Psoas muscle (tissue), 8 donors: ENCODE results near the gene NR2F1-AS1. TPM values are rescaled to one million over a fixed set of nuclear protein-coding genes. Genes with fewer than 3 reads are reported as not detected.
A peak's percentile ranks its signal among the peaks of the same experiment; 100 is the strongest.
"Not testable (repeated sequence)": the region's sequence is repeated elsewhere in the genome, so short reads cannot be mapped to it uniquely, and the experiment has no call there.

Source experiments
- ATAC-seq, 4 donors: fragments of 200-7000 bp; cut with Tn5 transposase; one replicate each; pipeline ENCODE4 v1.9.1; 2020; ENCODE audit warnings: moderate library complexity in 3 of 4, mild to moderate bottlenecking in 2 of 4
- DNase-seq, 2 donors: peaks; one replicate each; pipeline ENCODE4 v3.0.0-alpha.2; 2020
- H3K27ac ChIP-seq: fragments of 200-600 bp; one replicate; pipeline ENCODE4 v1.8.0; 2022
- H3K27me3 ChIP-seq, 3 donors: fragments of 200-600 bp in 1 of 3; one replicate each; pipeline versions ENCODE4 v1.6.1 to v1.8.0; 2013 to 2022; ENCODE audit warnings: low read length in 2 of 3, mild to moderate bottlenecking in 2 of 3, moderate library complexity in 1 of 3; ENCODE audit not compliant: insufficient read depth in 3 of 3
- H3K36me3 ChIP-seq, 2 donors: fragments of 200-600 bp in 1 of 2; one replicate each; pipeline versions ENCODE4 v1.6.1 to v1.8.0; 2013 to 2022; ENCODE audit warnings: low read depth in 1 of 2, mild to moderate bottlenecking in 1 of 2, moderate library complexity in 1 of 2; ENCODE audit not compliant: insufficient read depth in 1 of 2
- H3K4me1 ChIP-seq: fragments of 200-600 bp; one replicate; pipeline ENCODE4 v1.8.0; 2022
- H3K4me3 ChIP-seq: fragments of 200-600 bp; one replicate; pipeline ENCODE4 v1.8.0; 2022; ENCODE audit warnings: mild to moderate bottlenecking
- H3K9me3 ChIP-seq: fragments of 200-600 bp; one replicate; pipeline ENCODE4 v1.8.0; 2022
- CTCF ChIP-seq: fragments of 200-600 bp; IDR thresholded peaks from one replicate; pipeline ENCODE4 v1.8.0; 2022; ENCODE audit warnings: antibody characterized with exemption
- WGBS, 3 donors: extraction: QIAGEN DNeasy Blood & Tissue Kit; methylation state at CpG; one replicate each; pipeline versions ENCODE4 v1.1.6 to v1.1.7; 2013; 5-methylcytosine and 5-hydroxymethylcytosine counted together
- intact Hi-C, 2 donors: fragments of 100-400 bp; cut with DNase I; formaldehyde crosslinking; loops; one replicate each; pipeline versions ENCODE4 v1.11.0 to v1.14.2; 2022
- polyA plus RNA-seq, 3 donors: library from polyadenylated mRNA; stranded (reverse); fragments of 200-250 nt; gene quantifications; one replicate each; pipeline ENCODE4 v1.2.3, GENCODE V29; 2013
- total RNA-seq, 4 donors: library from RNA; stranded (reverse); fragmentation: NEBNext Ultra II Directional in 2 of 4; extraction: Animal tissue kit (Norgen Biotek cat#: 25700) in 2 of 4; gene quantifications; one replicate each; pipeline versions ENCODE4 v1.2.1 to v1.2.4, GENCODE V29; 2021 to 2023
- donor health status: healthy with polysubstance abuse.
- donor health status: DM: no; HTN: no; CAD: no; lungs with moderate emphysema.
- donor health status: Bipolar disorder and iron deficiency.
- donor health status: healthy.
- donor health status: DM: yes; HTN: yes; CAD: no.
- donor health status: DM: no; HTN: no; CAD: no.
- donor health status: DM: no; HTN: no; CAD: no.
- donor health status: DM: yes; HTN: yes; CAD: no.

The NR2F1-AS1 gene
- total and polyA plus RNA-seq, 7 donors: 0.13 to 1.5 (median 0.42) TPM

GRCh38 chr5:93566091-93566490 lies 14.9 kb downstream of the NR2F1-AS1 start:
- Histone ChIP-seq H3K9me3 (no peaks in the 10 kb centered on the region), H3K27ac (no peak overlapping the region), H3K4me3 (no peak overlapping the region), H3K27me3 (peaks cover 0 to 11% (median 4%) of the 10 kb centered on the region in 3 donors), H3K36me3 (no peaks in the 10 kb centered on the region), H3K4me1 (no peaks in the 10 kb centered on the region)
- intact Hi-C loops: no loop called here
- no peak for DNase-seq
- ATAC-seq: no peak
- TF ChIP-seq CTCF: no peak

GRCh38 chr5:93557021-93557604 lies 23.9 kb downstream of the NR2F1-AS1 start:
- Histone ChIP-seq H3K27ac (no peak overlapping the region), H3K36me3 (no peaks in the 10 kb centered on the region), H3K4me3 (no peak overlapping the region), H3K9me3 (no peaks in the 10 kb centered on the region), H3K27me3 (no peaks in the 10 kb centered on the region), H3K4me1 (no peaks in the 10 kb centered on the region)
- DNase-seq (no peak), ATAC-seq (no peak)
- intact Hi-C loops: no loop called here
- WGBS, 3 donors: 93 to 97% (median 97%) methylated on average over 2 of the region's 2 CpGs
- no peak for TF ChIP-seq CTCF

GRCh38 chr5:93549594-93549993 lies 31.4 kb downstream of the NR2F1-AS1 start:
- H3K9me3 ChIP-seq, intact Hi-C loops, DNase-seq, H3K4me1 ChIP-seq, H3K27me3 ChIP-seq, H3K4me3 ChIP-seq, H3K27ac ChIP-seq, H3K36me3 ChIP-seq, ATAC-seq: not testable (repeated sequence)
- 97 to 99% (median 98%) methylated on average over 3 of the region's 3 CpGs for WGBS, 3 donors

GRCh38 chr5:93545872-93546271 lies 35.1 kb downstream of the NR2F1-AS1 start:
- no peaks in the 10 kb centered on the region for H3K4me1 ChIP-seq
- ATAC-seq (no peak), DNase-seq (no peak)
- 67 to 74% (median 73%) methylated on average over 4 of the region's 4 CpGs for WGBS, 3 donors
- no peak overlapping the region for H3K27ac ChIP-seq
- no peaks in the 10 kb centered on the region for H3K36me3 ChIP-seq
- intact Hi-C loops: no loop called here
- no peak overlapping the region for H3K4me3 ChIP-seq
- TF ChIP-seq CTCF: no peak
- no peaks in the 10 kb centered on the region for H3K9me3 ChIP-seq
- peaks cover 0 to 3% (median 0%) of the 10 kb centered on the region in 3 donors for H3K27me3 ChIP-seq

- intact Hi-C loops: no loop called here
- H3K27me3 ChIP-seq: no peaks in the 10 kb centered on the region
- 9 to 14% (median 12%) methylated on average over 4 of the region's 4 CpGs for WGBS, 3 donors
- DNase-seq (peak; percentile 39 to 72), ATAC-seq (peak; percentile 64 to 81 (median 68))
- H3K27ac ChIP-seq: no peak overlapping the region
- no peaks in the 10 kb centered on the region for H3K36me3 ChIP-seq
- peaks cover 10% of the 10 kb centered on the region for H3K4me1 ChIP-seq
- H3K9me3 ChIP-seq: no peaks in the 10 kb centered on the region
- no peak overlapping the region for H3K4me3 ChIP-seq
- no peak for TF ChIP-seq CTCF
Measured at GRCh38 chr5:93532370-93532769, 48.6 kb downstream of the NR2F1-AS1 start.

GRCh38 chr5:93521815-93522214 lies 59.2 kb downstream of the NR2F1-AS1 start:
- not testable (repeated sequence) for H3K4me3 ChIP-seq, ATAC-seq

More at GRCh38 chr5:93521815-93522214, 59.2 kb downstream of the NR2F1-AS1 start:
- H3K36me3 ChIP-seq, H3K4me1 ChIP-seq, H3K27ac ChIP-seq, intact Hi-C loops, DNase-seq, H3K9me3 ChIP-seq, H3K27me3 ChIP-seq: not testable (repeated sequence)
- 87 to 94% (median 92%) methylated on average over 3 of the region's 3 CpGs for WGBS, 3 donors
